Measurements from ENCODE around the gene TOPORS. TPM values are rescaled to one million over a fixed set of nuclear protein-coding genes. Genes with fewer than 3 reads are reported as not detected.

Gene TOPORS
- total RNA-seq, 4 donors from 2014 or later = 12.2 to 19.8 (median 16.0) TPM

GRCh38 chr9:32543047-32543446 is 9.3 kb downstream of the TOPORS start:
- peaks cover 0 to under 1% (median 0%) of the 10 kb centered on the region in 3 donors for H3K4me1 ChIP-seq
- intact Hi-C loops (cut with DNase I) = no loop called here
- TF ChIP-seq POLR2A (IDR thresholded peaks at IDR 0.05) = no peak
- TF ChIP-seq CTCF (IDR thresholded peaks at IDR 0.05) = no peak
- H3K9me3 ChIP-seq = no peaks in the 10 kb centered on the region
- WGBS, 2 donors = 91 to 93% methylated on average over 4 of the region's 4 CpGs
- no peak overlapping the region for H3K27ac ChIP-seq
- peaks cover 0 to 68% (median 19%) of the 10 kb centered on the region in 3 donors for H3K36me3 ChIP-seq
- DNase-seq = no peak
- no peaks in the 10 kb centered on the region for H3K27me3 ChIP-seq
- H3K4me3 ChIP-seq = no peak overlapping the region

- Histone ChIP-seq H3K27ac (no peak overlapping the region), H3K27me3 (no peaks in the 10 kb centered on the region), H3K4me1 (no peaks in the 10 kb centered on the region), H3K4me3 (no peak overlapping the region), H3K9me3 (no peaks in the 10 kb centered on the region), H3K36me3 (peaks cover 0 to 27% (median 0%) of the 10 kb centered on the region in 3 donors)
- TF ChIP-seq CTCF (IDR thresholded peaks at IDR 0.05) = no peak
- no peak for TF ChIP-seq POLR2A (IDR thresholded peaks at IDR 0.05)
- intact Hi-C loops (cut with DNase I) = no loop called here
- WGBS, 2 donors = 89 to 95% methylated on average over 4 of the region's 4 CpGs
- DNase-seq = no peak
These were observed 18.6 kb downstream of the TOPORS start for GRCh38 chr9:32533816-32534215.

- 94 to 96% methylated on average over 4 to 6 of the region's 6 CpGs for WGBS, 2 donors
- no peaks in the 10 kb centered on the region for H3K4me1 ChIP-seq
- TF ChIP-seq CTCF (IDR thresholded peaks at IDR 0.05) (no peak), POLR2A (IDR thresholded peaks at IDR 0.05) (no peak)
- H3K4me3 ChIP-seq = no peak overlapping the region
- peaks cover 0 to 25% (median 0%) of the 10 kb centered on the region in 3 donors for H3K36me3 ChIP-seq
- intact Hi-C loops (cut with DNase I) = no loop called here
- H3K9me3 ChIP-seq = no peaks in the 10 kb centered on the region
- DNase-seq = no peak
- H3K27me3 ChIP-seq = no peaks in the 10 kb centered on the region
- H3K27ac ChIP-seq = no peak overlapping the region
These were observed 19.1 kb downstream of the TOPORS start for GRCh38 chr9:32533336-32533735.

GRCh38 chr9:32526707-32527048 is 25.7 kb downstream of the TOPORS start:
- Histone ChIP-seq H3K4me1 (peaks cover 9 to 33% (median 16%) of the 10 kb centered on the region in 3 donors), H3K36me3 (peaks cover 0 to 5% (median 0%) of the 10 kb centered on the region in 3 donors), H3K9me3 (no peaks in the 10 kb centered on the region), H3K27ac (peak overlapping the region; percentile 85 to 94 (median 92)), H3K4me3 (peak overlapping the region; percentile 58 to 88 (median 74)), H3K27me3 (no peaks in the 10 kb centered on the region)
- WGBS, 2 donors = 4 to 17% methylated on average over 2 of the region's 2 CpGs
- TF ChIP-seq CTCF (IDR thresholded peaks at IDR 0.05) = no peak
- no peak for TF ChIP-seq POLR2A (IDR thresholded peaks at IDR 0.05)
- no peak for DNase-seq
- intact Hi-C loops (cut with DNase I) = loop anchor here (5.0 kb wide), 1 partner anchor 144 kb away; the partner anchor contains the start of gene ACO1

- Histone ChIP-seq H3K4me1 (peaks cover 9 to 33% (median 16%) of the 10 kb centered on the region in 3 donors), H3K4me3 (peak within 1 kb of the TSS; percentile 58 to 88 (median 74)), H3K27ac (peak within 1 kb of the TSS; percentile 85 to 94 (median 92)), H3K27me3 (no peaks in the 10 kb centered on the region), H3K9me3 (no peaks in the 10 kb centered on the region), H3K36me3 (no peaks in the 10 kb centered on the region)
- TF ChIP-seq POLR2A (IDR thresholded peaks at IDR 0.05) (peak in 3 of 4 donors; percentile 36 to 49 (median 41)), CTCF (IDR thresholded peaks at IDR 0.05) (peak; percentile 9 to 67 (median 46))
- WGBS, 2 donors = 0 to 1% methylated on average over 26 to 35 of the region's 37 CpGs
- intact Hi-C loops (cut with DNase I) = loop anchor here (5.0 kb wide), 1 partner anchor 144 kb away; the partner anchor contains the start of gene ACO1
- peak; percentile 16 for DNase-seq
These were observed 26.2 kb downstream of the TOPORS start, which contains the start of gene RIGI for GRCh38 chr9:32526041-32526706. RIGI (minus strand) TSS chr9:32526196; CDS start chr9:32526166, 30 bp downstream.
